DMS153 treated with DMSO at 0.1 percent for 48 hours (cell line): ENCODE results near the gene SPESP1.

Experiments used
- DNase-seq: peaks from one replicate; lab custom pipeline; 2025; ENCODE audit not compliant: unreplicated experiment; lab: John Stamatoyannopoulos, UW

The SPESP1 gene

DNA sequence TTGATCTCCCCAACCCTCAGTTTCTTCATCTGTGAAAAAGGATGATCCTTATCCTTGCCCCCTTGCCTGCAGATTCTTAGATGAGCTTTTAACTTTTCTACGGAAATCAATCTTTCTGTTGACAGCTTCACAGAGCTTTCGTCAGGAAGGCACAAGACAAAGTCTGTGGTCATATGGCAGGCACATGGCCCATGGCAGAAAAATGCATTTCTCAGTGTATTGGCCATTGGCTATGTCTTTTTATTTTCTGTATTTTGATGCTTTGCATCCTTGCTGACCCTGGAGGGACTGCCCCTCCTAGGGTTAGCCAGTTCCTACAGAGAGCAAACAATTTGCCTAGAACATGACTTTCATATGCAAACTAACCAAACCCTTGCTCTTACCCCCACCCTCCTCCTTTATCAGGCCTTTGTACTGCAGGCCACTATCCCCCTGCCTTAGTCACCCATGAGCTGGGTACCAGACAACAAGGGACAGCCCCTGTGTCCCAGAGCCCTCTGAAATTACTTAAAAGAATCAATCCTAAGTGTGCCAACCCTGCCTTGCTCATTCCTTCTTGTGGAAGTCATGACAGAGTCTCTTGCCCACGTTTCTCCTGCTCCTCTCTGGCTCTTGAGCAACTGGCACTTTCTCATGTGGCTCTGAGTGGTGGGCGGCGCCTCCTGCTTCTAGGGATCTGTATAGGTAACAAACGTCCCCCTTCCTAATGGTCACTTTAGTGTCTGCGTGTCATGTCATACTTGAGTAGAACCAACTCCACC lies 60.1 kb downstream of the SPESP1 start:
- DNase-seq, result no peak

- no peak for DNase-seq
Measured at GRCh38 chr15:68990992-68991500, 60.7 kb downstream of the SPESP1 start.

- no peak for DNase-seq
Measured at GRCh38 chr15:68991723-68992122, 61.4 kb downstream of the SPESP1 start.

GRCh38 chr15:68992696-68993095 lies 62.4 kb downstream of the SPESP1 start:
- no peak for DNase-seq

DNA sequence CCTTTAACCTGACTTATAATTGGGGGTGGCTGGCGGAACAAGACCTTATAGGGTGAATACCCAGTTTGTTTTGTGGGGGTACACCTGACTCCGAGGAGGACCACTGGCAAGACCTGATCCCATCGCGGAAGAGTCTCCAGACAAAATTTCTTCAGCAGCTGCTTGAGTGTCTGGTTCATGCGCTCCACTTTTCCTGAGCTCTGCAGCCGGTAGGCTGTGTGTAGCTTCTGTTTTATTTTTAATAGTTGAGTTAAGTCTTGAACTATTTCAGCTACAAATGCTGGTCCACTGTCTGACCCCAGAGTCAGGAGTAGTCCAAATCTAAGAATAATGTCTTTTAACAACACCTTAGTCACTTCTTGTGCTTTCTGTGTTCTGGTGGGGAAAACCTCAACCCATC lies 63.0 kb downstream of the SPESP1 start:
- no peak for DNase-seq

DNA sequence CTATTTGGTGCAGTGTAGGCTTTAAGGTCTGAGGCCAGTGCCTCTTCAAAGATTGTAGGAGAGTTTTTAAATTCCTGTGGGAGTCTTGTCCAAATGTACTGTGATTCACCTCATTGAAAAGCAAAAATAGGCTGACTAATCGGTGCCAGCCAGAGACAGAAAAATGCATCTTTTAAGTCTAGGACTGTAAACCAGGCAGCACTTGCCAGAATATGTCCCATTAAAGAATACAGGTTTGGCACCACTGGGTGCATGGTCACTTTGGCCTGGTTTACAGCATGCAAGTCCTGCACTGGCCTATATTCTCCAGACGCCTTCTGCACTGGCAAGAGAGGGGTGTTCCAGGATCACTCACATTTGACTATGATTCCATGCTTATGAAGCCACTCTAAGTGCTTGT lies 63.8 kb downstream of the SPESP1 start:
- DNase-seq, result no peak

DNA sequence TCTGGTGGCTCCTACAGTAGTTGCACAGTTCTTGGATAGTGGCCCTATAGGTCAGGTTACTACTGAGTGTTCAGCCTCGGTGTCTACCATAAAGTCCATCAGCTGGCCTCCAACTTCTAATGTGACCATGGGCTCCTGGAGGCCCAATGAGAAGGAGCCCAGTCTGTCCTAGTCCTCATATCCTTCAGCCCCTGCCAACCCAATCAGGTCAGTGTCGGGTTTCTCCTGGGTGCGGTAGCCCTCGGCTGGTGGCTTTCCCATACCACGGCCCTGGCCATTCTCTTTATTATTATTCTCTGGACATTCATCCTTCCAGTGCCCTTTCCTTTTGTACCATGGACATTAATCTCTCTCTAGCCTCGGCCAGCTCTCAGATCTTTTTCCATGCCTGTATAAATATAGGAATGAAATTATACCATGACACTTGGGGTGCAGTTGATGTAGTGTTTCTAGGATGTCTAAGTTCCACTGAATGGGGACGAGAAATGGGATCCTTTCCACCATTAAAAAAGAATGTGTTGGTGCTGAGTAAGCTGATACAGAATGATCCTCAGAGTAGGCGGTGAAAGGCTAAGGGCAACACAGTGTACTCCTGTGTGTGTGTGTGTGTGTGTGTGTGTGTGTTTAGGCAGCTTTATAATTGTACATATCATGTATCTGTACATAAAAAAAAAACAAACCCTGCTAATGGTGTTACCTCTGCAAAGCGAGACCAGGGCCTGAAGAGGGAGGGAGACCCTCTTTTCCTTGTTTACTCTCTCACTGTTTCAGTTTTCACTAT lies 64.8 kb downstream of the SPESP1 start:
- no peak for DNase-seq
